ENCODE data around the gene CASP10. TPM values are rescaled to one million over a fixed set of nuclear protein-coding genes. Genes with fewer than 3 reads are reported as not detected.

The CASP10 gene
- total and polyA plus RNA-seq, 2 of the 4 experiments (the other 2 are of a cell fraction), result 0.12 to 0.90 TPM

DNA sequence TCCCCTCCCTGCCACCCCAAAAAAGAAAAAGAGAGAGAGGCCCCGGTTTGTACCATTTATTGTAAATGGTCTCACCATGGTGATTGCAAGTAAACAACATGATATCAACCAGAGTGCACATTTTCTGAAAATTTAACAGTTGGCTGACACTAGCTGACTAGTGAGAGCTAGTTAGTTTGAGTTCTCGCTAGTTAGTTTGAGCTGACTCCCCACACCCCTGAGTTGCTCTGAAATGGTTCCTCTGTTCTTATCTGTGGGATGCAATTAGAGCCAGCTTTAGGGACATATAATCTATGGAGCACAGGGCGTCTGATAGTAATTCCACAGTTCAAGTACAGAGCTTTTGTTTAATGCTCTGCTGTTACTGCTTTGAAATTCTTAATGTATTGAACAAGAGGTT, 13.1 kb downstream of the CASP10 start:
- TF ChIP-seq, protein P1, sequence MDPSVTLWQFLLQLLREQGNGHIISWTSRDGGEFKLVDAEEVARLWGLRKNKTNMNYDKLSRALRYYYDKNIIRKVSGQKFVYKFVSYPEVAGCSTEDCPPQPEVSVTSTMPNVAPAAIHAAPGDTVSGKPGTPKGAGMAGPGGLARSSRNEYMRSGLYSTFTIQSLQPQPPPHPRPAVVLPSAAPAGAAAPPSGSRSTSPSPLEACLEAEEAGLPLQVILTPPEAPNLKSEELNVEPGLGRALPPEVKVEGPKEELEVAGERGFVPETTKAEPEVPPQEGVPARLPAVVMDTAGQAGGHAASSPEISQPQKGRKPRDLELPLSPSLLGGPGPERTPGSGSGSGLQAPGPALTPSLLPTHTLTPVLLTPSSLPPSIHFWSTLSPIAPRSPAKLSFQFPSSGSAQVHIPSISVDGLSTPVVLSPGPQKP (IDR thresholded peaks at IDR 0.05; ENCODE audit: borderline replicate concordance, low read depth, low read length), result no peak
- TF ChIP-seq FOS (IDR thresholded peaks at IDR 0.05; ENCODE audit: low read depth, low read length), result no peak
- no peak for TF ChIP-seq CEBPB (IDR thresholded peaks at IDR 0.05; ENCODE audit: low read depth, low read length)
- no peak for TF ChIP-seq MAFK (IDR thresholded peaks at IDR 0.05; ENCODE audit: low read depth, low read length)
- no peak for TF ChIP-seq BHLHE40 (IDR thresholded peaks at IDR 0.05; ENCODE audit: low read depth, low read length)
- no peak for TF ChIP-seq MAZ (IDR thresholded peaks at IDR 0.05; ENCODE audit: borderline replicate concordance, low read depth, low read length)
- TF ChIP-seq CHD1 (IDR thresholded peaks at IDR 0.05; ENCODE audit: low read depth, low read length), result no peak
- H3K14ac ChIP-seq (replicated peaks; ENCODE audit: low read depth, low read length), result no peak overlapping the region
- no peak overlapping the region for H3K18ac ChIP-seq (ENCODE audit: low read depth, low read length)
- no peak overlapping the region for H3K9ac ChIP-seq (ENCODE audit: low read depth, low read length)
- H3K27me3 ChIP-seq (ENCODE audit: control insufficient read depth, insufficient read depth, low read length), result peaks cover 3% of the 10 kb centered on the region; the same call in 1 of the 2 replicates
- no peaks in the 10 kb centered on the region for H4K20me1 ChIP-seq (ENCODE audit: insufficient read depth, low read length)
- no peak overlapping the region for H3K4me3 ChIP-seq (ENCODE audit: insufficient read depth, low read depth, low read length)
- no peak for DNase-seq
- ChIA-PET CTCF (interaction anchor here (0.8 to 0.9 kb wide), 2 partner anchors 14 to 36 kb away, joined by 3 read pairs; no protein-coding TSS in a partner anchor), POLR2A (ENCODE audit: unreplicated experiment) (no interaction called here)
- no peaks in the 10 kb centered on the region for H3K9me1 ChIP-seq (ENCODE audit: insufficient read depth, low read length)
- H3K79me1 ChIP-seq (ENCODE audit: low read depth in 1 of 2, low read length in 2 of 2), result no peaks in the 10 kb centered on the region
- intact Hi-C loops (cut with micrococcal nuclease) (no loop called here), dilution Hi-C loops (cut with HindIII; ENCODE audit: low sequenced_read_pairs, unreplicated experiment) (no loop called here), in situ Hi-C loops (cut with MboI; ENCODE audit: low sequenced_read_pairs) (no loop called here)
- H4K8ac ChIP-seq (ENCODE audit: low read depth in 2 of 2, low read length in 2 of 2), result no peak overlapping the region
- no peak overlapping the region for H4K5ac ChIP-seq (ENCODE audit: low read depth, low read length)
- no peaks in the 10 kb centered on the region for H3K4me1 ChIP-seq (ENCODE audit: control insufficient read depth, insufficient read depth, low read length)
- no peak overlapping the region for H3K56ac ChIP-seq (ENCODE audit: extremely low read depth, insufficient read depth, low read length)
- BruUV-seq (replicated peaks), result no TSS peak
- H3K23ac ChIP-seq (ENCODE audit: low read depth, low read length), result no peak overlapping the region
- no peak overlapping the region for H2BK120ac ChIP-seq (ENCODE audit: low read depth, low read length)
- no peak overlapping the region for H3K4me2 ChIP-seq (ENCODE audit: low read depth, low read length)
- H2BK15ac ChIP-seq (ENCODE audit: low read depth, low read length), result no peak overlapping the region
- no peaks in the 10 kb centered on the region for H3K36me3 ChIP-seq (ENCODE audit: control insufficient read depth, insufficient read depth, low read length)
- H2AK5ac ChIP-seq (ENCODE audit: low read depth, low read length), result no peak overlapping the region
- H3K4ac ChIP-seq (ENCODE audit: low read depth, low read length), result no peak overlapping the region
- no CpG with 5 or more reads among the region's 3 CpGs for WGBS, 2 experiments (ENCODE audit: extremely low coverage in 2 of 2, insufficient read length in 1 of 2)
- H3K9me3 ChIP-seq (ENCODE audit: control insufficient read depth, insufficient read depth, low read length), result no peaks in the 10 kb centered on the region
- H2AK9ac ChIP-seq (replicated peaks; ENCODE audit: low read depth, low read length, poor library complexity), result no peak overlapping the region
- no peak overlapping the region for H2BK20ac ChIP-seq (ENCODE audit: low read depth, low read length)
- no peak overlapping the region for H2AFZ ChIP-seq (replicated peaks; ENCODE audit: low read length, poor library complexity)
- no peak overlapping the region for H3K27ac ChIP-seq (ENCODE audit: insufficient read depth, low read length)
- no peak for ATAC-seq (ENCODE audit: low read depth)
- H2BK5ac ChIP-seq (ENCODE audit: low read depth, low read length, poor library complexity, severe bottlenecking), result no peak overlapping the region
- H4K91ac ChIP-seq (ENCODE audit: insufficient read depth, low read depth, low read length), result no peak overlapping the region

Data from IMR-90 (cell line).